Activated CD4-positive, alpha-beta memory T cell treated with anti-CD3 and anti-CD28 coated beads for 36 hours (primary cell): ENCODE results near the gene CCDC7. TPM values are rescaled to one million over a fixed set of nuclear protein-coding genes. Genes with fewer than 3 reads are reported as not detected.
"Not testable (repeated sequence)": the region's sequence is repeated elsewhere in the genome, so short reads cannot be mapped to it uniquely, and the experiment has no call there.

ENCODE experiments used
- CTCF ChIA-PET: fragments of 350-600 bp; sonication (Branson Sonifier 250); formaldehyde crosslinking; loops from one replicate; lab custom pipeline; 2021; ENCODE audit warnings: antibody characterized with exemption, inconsistent platforms; lab: Charles Lee
- POLR2A ChIA-PET: fragments of 350-600 bp; sonication (Branson Sonifier 250); formaldehyde crosslinking; loops from one replicate; lab custom pipeline; 2021; ENCODE audit warnings: antibody characterized with exemption; lab: Charles Lee
- DNase-seq: peaks from one replicate; pipeline ENCODE4 v3.0.0-alpha.2; 2020
- H3K27ac Mint-ChIP-seq: one replicate; pipeline ENCODE4 v1.8.0; 2021; ENCODE audit warnings: mixed read lengths
- H3K27me3 Mint-ChIP-seq: one replicate; pipeline ENCODE4 v1.8.0; 2021; ENCODE audit warnings: mixed read lengths
- H3K36me3 Mint-ChIP-seq: one replicate; pipeline ENCODE4 v1.8.0; 2021; ENCODE audit warnings: mixed read lengths
- H3K4me1 Mint-ChIP-seq: one replicate; pipeline ENCODE4 v1.8.0; 2021; ENCODE audit warnings: low read depth, mixed read lengths
- H3K4me3 Mint-ChIP-seq: one replicate; pipeline ENCODE4 v1.8.0; 2021; ENCODE audit warnings: mild to moderate bottlenecking, mixed read lengths
- H3K9me3 Mint-ChIP-seq: one replicate; pipeline ENCODE4 v1.8.0; 2021; ENCODE audit warnings: mixed read lengths
- intact Hi-C: fragments of 100-400 bp; cut with micrococcal nuclease; formaldehyde crosslinking; loops from one replicate; pipeline ENCODE4 v1.15.1; 2023
- total RNA-seq, 2 experiments: library from RNA; stranded (reverse); gene quantifications; one replicate each; pipeline ENCODE4 v1.2.3, GENCODE V29; 2021

The CCDC7 gene
- total RNA-seq: 10 to 100 TPM in 1 of 2 experiments, 1 to 10 TPM in 1; 8.6 to 11.6 TPM

DNA sequence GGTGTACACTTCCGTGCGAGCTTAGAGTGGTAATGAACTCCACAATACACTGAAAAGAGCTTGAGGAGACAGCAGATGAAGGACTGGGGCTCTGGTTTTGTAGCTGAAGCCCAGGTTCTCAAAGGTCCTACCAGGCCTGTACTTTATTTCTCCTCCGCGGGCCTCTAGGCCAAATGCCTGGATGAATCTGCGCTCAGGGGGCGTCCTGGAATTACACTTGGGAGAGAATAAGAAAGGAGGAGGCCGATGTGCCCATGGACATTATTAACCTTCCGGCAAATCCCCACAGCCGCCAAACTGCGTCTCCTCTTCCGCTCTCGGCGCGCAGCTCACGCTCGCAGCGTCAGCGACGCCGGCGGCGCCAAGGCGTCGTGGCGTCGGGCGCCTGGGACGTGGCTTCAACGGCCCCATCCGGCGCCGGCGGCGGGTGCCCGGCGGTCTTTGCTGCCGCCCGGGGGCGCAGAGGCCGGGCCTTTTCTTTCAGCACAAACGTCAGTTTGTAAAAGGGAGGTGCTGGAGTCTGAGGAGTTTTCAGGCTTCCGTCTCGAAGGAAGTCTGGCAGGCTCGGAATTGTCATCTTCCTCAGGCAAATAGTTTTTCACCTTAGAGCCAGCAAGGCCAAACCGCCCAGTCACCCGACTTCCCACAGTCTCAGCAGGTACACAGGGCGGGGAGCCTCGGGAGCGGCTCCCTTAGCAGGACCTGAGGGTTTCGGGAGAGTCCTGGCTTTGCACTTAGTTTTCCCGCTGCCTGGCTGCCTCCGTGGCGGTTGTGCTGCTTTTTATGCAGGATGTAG is at the start of gene CCDC7:
Gene CCDC7 (plus strand): TSS at position 401 of the 796 bp plus-strand sequence. CDS start 5,503 bp downstream, outside the sequence.
- POLR2A ChIA-PET: interaction anchor here (1.2 to 1.5 kb wide), 2 partner anchors 32 to 68 kb away, joined by 7 to 9 read pairs; no protein-coding TSS in a partner anchor
- no peaks in the 10 kb centered on the region for H3K9me3 Mint-ChIP-seq

DNA sequence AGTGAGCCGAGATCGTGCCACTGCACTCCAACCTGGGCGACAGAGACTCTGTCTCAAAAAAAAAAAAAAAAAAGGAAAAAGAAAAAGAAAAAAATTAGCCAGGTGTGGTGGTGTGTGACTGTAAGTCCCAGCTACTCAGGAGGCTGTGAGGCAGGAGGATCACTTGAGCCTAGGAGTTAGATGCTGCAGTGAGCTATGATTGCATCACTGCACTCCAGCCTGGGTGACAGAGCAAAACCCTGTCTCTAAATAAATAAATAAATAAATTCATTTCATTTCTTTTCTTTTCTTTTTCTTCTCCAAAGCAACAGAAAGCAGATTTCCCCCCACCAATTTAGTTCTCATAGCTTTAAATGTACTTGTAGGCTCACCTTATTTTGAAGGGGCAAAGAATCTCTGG is 48.8 kb upstream of the CCDC7 start:
- H3K36me3 Mint-ChIP-seq, CTCF ChIA-PET, H3K4me1 Mint-ChIP-seq, H3K27me3 Mint-ChIP-seq, DNase-seq, H3K27ac Mint-ChIP-seq, intact Hi-C loops, POLR2A ChIA-PET, H3K4me3 Mint-ChIP-seq, H3K9me3 Mint-ChIP-seq: not testable (repeated sequence)

More for the DNA sequence above, at the start of gene CCDC7:
- intact Hi-C loops: loop anchor here (1.0 to 10.0 kb wide), 6 partner anchors 33 to 689 kb away; partner anchors contain the start of genes ITGB1 and KIF5B
- Mint-ChIP-seq H3K27me3 (no peaks in the 10 kb centered on the region), H3K4me3 (peak within 1 kb of the TSS; percentile 89), H3K4me1 (peaks cover 13% of the 10 kb centered on the region), H3K36me3 (peaks cover 2% of the 10 kb centered on the region), H3K27ac (peak within 1 kb of the TSS; percentile 96)
- CTCF ChIA-PET: interaction anchor here (0.7 to 2.3 kb wide), 12 partner anchors 8 to 707 kb away, joined by 3 to 23 read pairs (median 4); no protein-coding TSS in a partner anchor
- peak; percentile 89 for DNase-seq

DNA sequence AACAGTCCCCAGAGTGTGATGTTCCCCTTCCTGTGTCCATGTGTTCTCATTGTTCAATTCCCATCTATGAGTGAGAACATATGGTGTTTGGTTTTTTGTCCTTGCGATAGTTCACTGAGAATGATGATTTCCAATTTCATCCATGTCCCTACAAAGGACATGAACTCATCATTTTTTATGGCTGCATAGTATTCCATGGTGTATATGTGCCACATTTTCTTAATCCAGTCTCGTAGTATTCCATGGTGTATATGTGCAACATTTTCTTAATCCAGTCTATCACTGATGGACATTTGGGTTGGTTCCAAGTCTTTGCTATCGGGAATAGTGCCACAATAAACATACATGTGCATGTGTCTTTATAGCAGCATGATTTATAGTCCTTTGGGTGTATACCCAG is 46.2 kb upstream of the CCDC7 start:
- H3K36me3 Mint-ChIP-seq, H3K9me3 Mint-ChIP-seq, H3K4me1 Mint-ChIP-seq, intact Hi-C loops, H3K4me3 Mint-ChIP-seq, POLR2A ChIA-PET, H3K27me3 Mint-ChIP-seq, CTCF ChIA-PET, DNase-seq, H3K27ac Mint-ChIP-seq: not testable (repeated sequence)

DNA sequence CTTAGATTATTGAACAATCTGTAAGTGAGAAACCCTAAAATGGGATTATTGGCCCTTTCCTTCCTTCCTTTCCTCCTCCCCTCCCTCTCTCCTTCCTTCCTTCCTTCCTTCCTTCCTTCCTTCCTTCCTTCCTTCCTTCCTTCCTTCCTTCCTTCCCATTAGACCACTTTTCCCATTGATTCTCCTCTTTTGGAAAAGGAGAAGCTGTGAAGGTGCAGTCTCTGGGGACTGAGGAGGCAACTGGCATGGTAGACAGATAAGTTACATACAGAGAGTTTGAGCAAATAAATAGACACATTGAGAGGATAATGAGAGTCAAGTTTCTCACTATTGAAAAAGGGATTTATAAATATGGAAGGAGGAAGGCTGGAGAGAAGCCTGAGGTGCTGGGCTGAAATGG is 45.0 kb upstream of the CCDC7 start:
- Mint-ChIP-seq H3K27ac (no peak overlapping the region), H3K36me3 (no peaks in the 10 kb centered on the region), H3K4me3 (no peak overlapping the region), H3K4me1 (no peaks in the 10 kb centered on the region), H3K27me3 (no peaks in the 10 kb centered on the region), H3K9me3 (peaks cover 2% of the 10 kb centered on the region)
- DNase-seq: no peak
- ChIA-PET POLR2A (no interaction called here), CTCF (no interaction called here)
- intact Hi-C loops: no loop called here

DNA sequence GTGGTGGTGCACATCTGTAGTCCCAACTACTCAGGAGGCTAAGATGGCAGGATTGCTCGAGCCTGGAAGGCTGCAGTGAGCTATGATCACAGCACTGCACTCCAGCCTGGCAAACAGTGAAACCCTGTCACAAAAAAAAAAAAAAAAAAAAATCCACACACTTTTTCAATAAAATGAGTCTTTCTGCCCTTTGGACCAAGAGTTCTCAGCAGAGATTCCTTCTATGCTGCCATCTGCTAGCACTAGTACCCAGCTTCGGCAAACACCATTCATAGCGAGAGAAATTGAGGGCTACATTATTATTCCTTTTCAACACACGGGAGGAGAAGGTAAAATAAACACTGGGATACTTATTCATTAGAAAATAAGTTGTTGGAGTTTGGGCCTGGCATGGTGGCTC is 43.4 kb upstream of the CCDC7 start:
- Mint-ChIP-seq H3K36me3 (no peaks in the 10 kb centered on the region), H3K27ac (no peak overlapping the region), H3K9me3 (peaks cover 2% of the 10 kb centered on the region), H3K27me3 (no peaks in the 10 kb centered on the region), H3K4me3 (no peak overlapping the region), H3K4me1 (no peaks in the 10 kb centered on the region)
- CTCF ChIA-PET: no interaction called here
- intact Hi-C loops: no loop called here
- POLR2A ChIA-PET: no interaction called here
- DNase-seq: no peak

DNA sequence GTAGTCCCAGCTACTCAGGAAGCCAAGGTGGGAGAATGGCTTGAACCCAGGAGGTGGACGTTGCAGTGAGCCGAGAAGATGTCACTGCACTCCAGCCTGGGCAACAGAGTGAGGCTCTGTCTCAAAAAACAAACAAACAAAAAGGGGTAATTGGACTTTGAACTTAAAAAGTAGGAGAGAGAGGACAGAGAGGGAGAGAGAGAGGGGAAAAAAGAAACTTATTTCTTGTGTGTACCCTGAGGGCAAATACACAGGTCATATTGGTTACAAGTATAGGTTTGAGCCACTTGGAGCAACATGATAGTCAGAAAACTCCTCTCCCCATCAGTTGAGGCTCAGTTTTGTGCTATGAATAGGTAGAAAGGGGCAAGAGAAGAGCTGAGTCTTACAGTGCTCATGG is 42.8 kb upstream of the CCDC7 start:
- Mint-ChIP-seq H3K27ac (no peak overlapping the region), H3K4me1 (no peaks in the 10 kb centered on the region), H3K36me3 (no peaks in the 10 kb centered on the region), H3K4me3 (no peak overlapping the region), H3K9me3 (peaks cover 2% of the 10 kb centered on the region), H3K27me3 (no peaks in the 10 kb centered on the region)
- intact Hi-C loops: no loop called here
- ChIA-PET POLR2A (no interaction called here), CTCF (no interaction called here)
- DNase-seq: no peak

DNA sequence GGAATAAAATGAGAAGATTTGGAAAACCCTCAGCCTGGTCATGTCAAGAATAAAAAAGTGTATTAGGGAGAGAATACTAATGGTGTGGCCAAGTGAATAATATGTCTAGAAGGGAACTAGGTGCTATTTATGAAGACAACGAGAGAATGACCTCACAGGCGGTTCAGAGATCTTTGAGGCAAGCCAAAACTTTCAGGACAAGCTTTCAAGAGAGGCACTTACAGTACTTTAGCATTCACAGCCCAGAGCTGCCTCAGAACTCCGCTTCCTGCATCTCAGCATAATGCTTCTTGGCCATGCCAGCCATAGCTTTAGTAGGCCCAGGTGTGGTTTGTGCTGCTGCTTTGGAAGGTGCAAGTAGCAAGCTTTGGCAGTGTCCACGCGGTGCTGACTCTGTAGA is 37.2 kb upstream of the CCDC7 start:
- ChIA-PET CTCF (no interaction called here), POLR2A (no interaction called here)
- Mint-ChIP-seq H3K27me3 (no peaks in the 10 kb centered on the region), H3K4me3 (no peak overlapping the region), H3K27ac (no peak overlapping the region), H3K4me1 (peaks cover 10% of the 10 kb centered on the region), H3K36me3 (no peaks in the 10 kb centered on the region), H3K9me3 (peaks cover 2% of the 10 kb centered on the region)
- DNase-seq: no peak
- intact Hi-C loops: no loop called here

DNA sequence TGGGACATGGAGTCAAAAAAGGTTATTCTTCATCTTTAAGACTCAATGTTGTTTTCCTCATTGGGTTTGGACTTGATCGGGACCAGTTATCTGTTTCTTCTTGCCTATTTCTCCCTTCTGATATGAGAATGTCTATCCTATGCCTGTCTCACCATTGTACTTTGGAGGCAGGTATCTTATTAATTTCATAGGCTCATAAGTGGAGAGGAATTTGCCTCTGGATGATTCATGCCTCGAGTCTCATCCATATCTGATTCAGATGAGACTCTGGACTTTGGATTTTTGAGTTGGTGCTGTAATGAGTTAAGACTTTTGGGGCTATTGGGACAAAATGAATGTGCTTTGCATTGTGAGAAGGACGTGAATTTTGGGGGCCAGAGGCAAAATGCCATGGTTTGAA is 36.2 kb upstream of the CCDC7 start:
- CTCF ChIA-PET: no interaction called here
- intact Hi-C loops: no loop called here
- no peak overlapping the region for H3K4me3 Mint-ChIP-seq
- POLR2A ChIA-PET: no interaction called here
- no peak overlapping the region for H3K27ac Mint-ChIP-seq
- H3K4me1 Mint-ChIP-seq: peaks cover 17% of the 10 kb centered on the region
- no peaks in the 10 kb centered on the region for H3K27me3 Mint-ChIP-seq
- peaks cover 2% of the 10 kb centered on the region for H3K9me3 Mint-ChIP-seq
- no peak for DNase-seq
- no peaks in the 10 kb centered on the region for H3K36me3 Mint-ChIP-seq

DNA sequence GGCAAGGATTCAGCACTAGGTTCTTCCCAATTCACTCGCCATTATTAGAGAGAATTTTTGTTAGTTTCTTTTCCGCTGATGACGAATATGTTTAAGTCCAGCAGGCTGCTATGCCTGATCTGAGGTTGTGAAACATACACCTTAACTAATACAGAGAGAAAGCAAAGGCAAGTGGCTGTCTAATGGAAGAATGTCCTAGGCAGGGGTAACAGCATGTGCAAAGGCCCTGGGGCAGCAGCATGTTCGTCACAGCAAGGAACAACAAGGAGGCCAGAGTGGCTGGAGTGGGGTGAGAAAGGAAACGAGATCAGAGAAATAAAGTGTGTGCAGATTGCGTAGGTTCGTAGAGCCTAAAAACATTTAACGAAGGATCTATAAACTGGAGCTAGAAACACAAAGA is 35.4 kb upstream of the CCDC7 start:
- no peak overlapping the region for H3K4me3 Mint-ChIP-seq
- intact Hi-C loops: no loop called here
- no peak overlapping the region for H3K27ac Mint-ChIP-seq
- ChIA-PET POLR2A (no interaction called here), CTCF (interaction anchor here (0.6 kb wide), 1 partner anchor 35 kb away, joined by 3 read pairs; the partner anchor contains the start of gene CCDC7)
- H3K36me3 Mint-ChIP-seq: no peaks in the 10 kb centered on the region
- no peaks in the 10 kb centered on the region for H3K27me3 Mint-ChIP-seq
- peaks cover 17% of the 10 kb centered on the region for H3K4me1 Mint-ChIP-seq
- H3K9me3 Mint-ChIP-seq: peaks cover 2% of the 10 kb centered on the region
- no peak for DNase-seq

DNA sequence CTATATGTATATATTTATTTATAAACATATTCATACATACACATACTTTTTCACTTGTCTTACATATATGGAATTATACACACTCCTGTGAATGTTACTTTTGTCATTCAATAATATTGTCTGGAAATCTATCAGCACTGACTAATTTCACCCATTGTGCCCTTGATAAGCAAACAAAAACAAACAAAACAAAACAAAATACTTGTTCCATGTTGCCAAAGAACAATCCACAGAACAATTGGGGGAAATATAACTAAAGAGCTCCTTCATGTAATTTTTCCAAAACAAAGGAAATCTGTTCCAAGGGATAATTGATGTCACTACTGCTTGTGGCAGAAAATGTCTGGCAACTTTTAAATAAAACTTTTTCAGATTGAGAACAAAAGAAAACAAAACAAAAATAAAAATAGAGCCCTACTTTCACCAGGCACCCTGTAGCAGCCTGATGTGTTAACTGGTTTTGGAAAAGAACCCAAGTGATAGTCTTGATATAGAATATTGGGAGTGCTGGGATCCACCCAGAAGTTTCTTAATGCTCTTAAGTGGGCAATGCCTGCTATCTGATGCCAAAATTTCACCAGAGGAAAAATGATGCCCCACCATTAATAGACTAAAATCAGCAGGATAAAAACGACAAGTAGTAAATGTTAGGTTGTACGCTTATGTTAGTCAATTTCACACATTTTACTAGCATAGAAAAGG is 34.0 kb upstream of the CCDC7 start:
- Mint-ChIP-seq H3K4me3 (no peak overlapping the region), H3K9me3 (no peaks in the 10 kb centered on the region), H3K27me3 (no peaks in the 10 kb centered on the region), H3K4me1 (peaks cover 17% of the 10 kb centered on the region), H3K27ac (no peak overlapping the region), H3K36me3 (no peaks in the 10 kb centered on the region)
- no peak for DNase-seq
- ChIA-PET POLR2A (no interaction called here), CTCF (no interaction called here)
- intact Hi-C loops: loop anchor here (2.0 kb wide), 1 partner anchor 593 kb away; no protein-coding TSS in a partner anchor

DNA sequence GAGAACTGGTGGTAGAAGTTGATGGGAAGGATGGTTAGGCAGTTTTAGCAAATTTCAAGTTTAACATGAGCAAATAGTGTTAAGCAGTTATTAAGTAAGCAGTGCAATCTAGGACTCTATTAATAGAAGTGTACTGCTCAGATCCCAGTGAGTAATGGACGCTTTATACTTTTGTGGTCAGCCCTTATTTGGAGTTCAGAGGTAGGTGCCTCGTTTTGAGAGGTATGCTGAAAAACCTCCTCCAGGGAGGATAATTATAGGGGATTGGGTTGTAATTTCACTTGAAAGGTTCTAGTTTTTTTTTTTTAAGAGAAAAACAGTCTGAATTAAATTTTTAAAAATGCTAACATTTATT is 33.5 kb upstream of the CCDC7 start:
- POLR2A ChIA-PET: no interaction called here
- H3K36me3 Mint-ChIP-seq: no peaks in the 10 kb centered on the region
- CTCF ChIA-PET: no interaction called here

DNA sequence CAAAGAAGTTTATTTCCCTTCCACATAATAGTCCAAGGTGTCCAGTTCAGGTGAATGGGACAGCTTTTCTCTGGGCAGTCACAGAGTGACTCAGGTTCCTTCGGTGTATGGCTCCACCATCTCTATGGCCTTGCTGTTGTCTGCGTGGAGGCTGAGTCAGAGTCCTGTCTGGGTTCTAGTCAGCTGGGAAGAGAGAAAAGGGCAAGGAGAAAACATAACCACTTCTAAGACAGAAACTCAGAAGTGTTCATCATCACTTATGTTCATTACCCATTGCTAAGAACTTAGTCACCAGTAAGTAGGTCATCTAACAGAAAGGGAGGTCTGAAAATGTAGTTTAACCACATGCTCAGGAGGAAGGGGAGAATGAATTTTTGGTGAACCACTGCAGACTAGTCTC is 32.4 kb upstream of the CCDC7 start:
- ChIA-PET CTCF (no interaction called here), POLR2A (interaction anchor here (1.1 to 1.4 kb wide), 2 partner anchors 32 to 35 kb away, joined by 6 to 7 read pairs; no protein-coding TSS in a partner anchor)
- Mint-ChIP-seq H3K27me3 (no peaks in the 10 kb centered on the region), H3K27ac (peak overlapping the region; percentile 26), H3K36me3 (no peaks in the 10 kb centered on the region), H3K4me3 (no peak overlapping the region), H3K9me3 (no peaks in the 10 kb centered on the region), H3K4me1 (peaks cover 17% of the 10 kb centered on the region)
- DNase-seq: peak; percentile 79
- intact Hi-C loops: loop anchor here (1.0 to 2.0 kb wide), 4 partner anchors 33 to 591 kb away; partner anchors contain the start of gene CCDC7

More for the DNA sequence above, 33.5 kb upstream of the CCDC7 start:
- H3K27me3 Mint-ChIP-seq: no peaks in the 10 kb centered on the region
- H3K4me1 Mint-ChIP-seq: peaks cover 17% of the 10 kb centered on the region
- no peak for DNase-seq
- no peak overlapping the region for H3K27ac Mint-ChIP-seq
- intact Hi-C loops: loop anchor here (2.0 kb wide), 1 partner anchor 592 kb away; no protein-coding TSS in a partner anchor
- no peaks in the 10 kb centered on the region for H3K9me3 Mint-ChIP-seq
- no peak overlapping the region for H3K4me3 Mint-ChIP-seq
